HEK293 (cell line): ENCODE data around the gene DLX2.

ENCODE experiments used
- CTCF ChIP-seq: fragments of 450-650 bp; formaldehyde crosslinking; IDR thresholded peaks from 2 replicates; pipeline ENCODE4 v1.5.1; 2016; ENCODE audit warnings: missing biosample characterization, missing genetic modification characterization
- REST ChIP-seq: fragments of 450-650 bp; formaldehyde crosslinking; IDR thresholded peaks from 2 replicates; pipeline ENCODE4 v1.5.1; 2016; ENCODE audit warnings: missing biosample characterization, missing genetic modification characterization
- TCF7L2 ChIP-seq: IDR thresholded peaks from 2 replicates; pipeline ENCODE4 v1.6.1; 2011; ENCODE audit warnings: low read depth, mild to moderate bottlenecking, inconsistent platforms, low read length, moderate library complexity, borderline replicate concordance
- ZBTB7A ChIP-seq: fragments of 450-650 bp; formaldehyde crosslinking; IDR thresholded peaks from 2 replicates; pipeline ENCODE4 v1.5.1; 2016; ENCODE audit warnings: low read depth, missing biosample characterization, missing genetic modification characterization
- ZNF16 ChIP-seq: fragments of 450-650 bp; formaldehyde crosslinking; IDR thresholded peaks from 2 replicates; pipeline ENCODE4 v1.5.1; 2016; ENCODE audit warnings: low read depth, missing biosample characterization, missing genetic modification characterization
- ZNF248 ChIP-seq: fragments of 450-650 bp; formaldehyde crosslinking; IDR thresholded peaks from 2 replicates; pipeline ENCODE4 v1.5.1; 2017; ENCODE audit warnings: missing biosample characterization, missing genetic modification characterization
- ZNF280D ChIP-seq: fragments of 450-650 bp; formaldehyde crosslinking; IDR thresholded peaks from 2 replicates; pipeline ENCODE4 v1.5.1; 2016; ENCODE audit warnings: missing biosample characterization, missing genetic modification characterization
- ZNF513 ChIP-seq: fragments of 450-650 bp; IDR thresholded peaks from 2 replicates; pipeline ENCODE4 v1.5.1; 2018; ENCODE audit warnings: missing biosample characterization, missing genetic modification characterization
- ZNF660 ChIP-seq: fragments of 450-650 bp; IDR thresholded peaks from 2 replicates; pipeline ENCODE4 v1.5.1; 2018; ENCODE audit warnings: missing biosample characterization, mild to moderate bottlenecking, missing genetic modification characterization

- no peak for TF ChIP-seq ZNF280D
- TF ChIP-seq CTCF = no peak
- TF ChIP-seq ZNF660 = no peak
- no peak for TF ChIP-seq TCF7L2
- no peak for TF ChIP-seq ZNF16 (tag by site-specific recombination)
- no peak for TF ChIP-seq REST (tag by site-specific recombination)
- TF ChIP-seq ZNF513 = no peak
- no peak for TF ChIP-seq ZBTB7A (tag by site-specific recombination)
- TF ChIP-seq ZNF248 (tag by site-specific recombination) = no peak
Measured at GRCh38 chr2:172135446-172135845, 32.7 kb upstream of the DLX2 start.
